Measurements from ENCODE around the gene KRTAP5-1.

KRTAP5-1 gene

GRCh38 chr11:1540074-1540473 lies 45.0 kb downstream of the KRTAP5-1 start:
- no peak for DNase-seq

- DNase-seq, result no peak
These were observed 46.9 kb downstream of the KRTAP5-1 start for GRCh38 chr11:1538153-1538552.

GRCh38 chr11:1536065-1536843 lies 48.8 kb downstream of the KRTAP5-1 start:
- no peak for DNase-seq

GRCh38 chr11:1534682-1535081 lies 50.4 kb downstream of the KRTAP5-1 start:
- no peak for DNase-seq

All from left hindlimb (tissue), 1 donor.